Spleen (tissue), 11 donors: ENCODE data around the gene ANKS1B. TPM values are rescaled to one million over a fixed set of nuclear protein-coding genes. Genes with fewer than 3 reads are reported as not detected.

Source experiments
- DNase-seq: peaks from one replicate; pipeline ENCODE4 v3.0.0-alpha.2; 2020
- H3K27ac ChIP-seq, 8 donors: fragments of 200-600 bp; sonication (generic) in 7 of 8; 1 replicate in 4 of 8; 2 replicates in 4 of 8; pipeline versions ENCODE4 v1.5.0 to v1.8.0; 2016 to 2021; ENCODE audit warnings: inconsistent platforms in 4 of 8, mild to moderate bottlenecking in 4 of 8, moderate library complexity in 1 of 8
- H3K27me3 ChIP-seq, 7 donors: fragments of 200-600 bp; sonication (generic) in 6 of 7; replicated peaks in 1 of 7; 1 replicate in 4 of 7; 2 replicates in 3 of 7; pipeline versions ENCODE4 v1.5.0 to v1.8.0; 2016 to 2021; ENCODE audit warnings: inconsistent platforms in 3 of 7, mild to moderate bottlenecking in 1 of 7
- H3K36me3 ChIP-seq, 6 donors: fragments of 200-600 bp; sonication (generic) in 5 of 6; 1 replicate in 4 of 6; 2 replicates in 2 of 6; pipeline versions ENCODE4 v1.5.0 to v1.8.0; 2016 to 2021; ENCODE audit warnings: inconsistent platforms in 2 of 6
- H3K4me1 ChIP-seq, 6 donors: fragments of 200-600 bp; sonication (generic) in 5 of 6; 1 replicate in 3 of 6; 2 replicates in 3 of 6; pipeline versions ENCODE4 v1.5.0 to v1.8.0; 2016 to 2021; ENCODE audit warnings: inconsistent platforms in 3 of 6
- H3K4me3 ChIP-seq, 8 donors: fragments of 200-600 bp; sonication (generic) in 7 of 8; 1 replicate in 4 of 8; 2 replicates in 4 of 8; pipeline versions ENCODE4 v1.5.0 to v1.8.0; 2016 to 2021; ENCODE audit warnings: inconsistent platforms in 4 of 8, mild to moderate bottlenecking in 4 of 8, moderate library complexity in 2 of 8
- H3K9me3 ChIP-seq, 8 donors: fragments of 200-600 bp; sonication (generic) in 7 of 8; 1 replicate in 4 of 8; 2 replicates in 4 of 8; pipeline versions ENCODE4 v1.5.0 to v1.8.0; 2016 to 2021; ENCODE audit warnings: inconsistent platforms in 4 of 8
- POLR2A ChIP-seq, 3 donors: fragments of 450-650 bp; IDR thresholded peaks; one replicate each; pipeline ENCODE4 v1.5.1; 2017; ENCODE audit warnings: antibody characterized with exemption in 3 of 3, mild to moderate bottlenecking in 1 of 3
- POLR2AphosphoS5 ChIP-seq, 3 donors: sonication (generic); formaldehyde crosslinking; IDR thresholded peaks; one replicate each; pipeline ENCODE4 v1.5.1; 2017; ENCODE audit warnings: antibody characterized with exemption in 3 of 3
- WGBS, 5 donors: extraction: QIAGEN DNeasy Blood & Tissue Kit in 3 of 5; methylation state at CpG; one replicate each; pipeline versions ENCODE4 v1.1.5 to v1.1.7; 2013 to 2018; 5-methylcytosine and 5-hydroxymethylcytosine counted together
- intact Hi-C: fragments of 100-400 bp; cut with DNase I; formaldehyde crosslinking; loops from one replicate; pipeline ENCODE4 v1.15.0; 2023; ENCODE audit warnings: low total_unique reads
- polyA plus RNA-seq, 3 donors: library from polyadenylated mRNA; stranded (reverse); fragments of 200-250 nt; gene quantifications; one replicate each; pipeline ENCODE4 v1.2.1, GENCODE V29; 2013
- total RNA-seq, 7 donors: library from RNA; depleted of rRNA in 3 of 7; stranded (reverse); fragments of >200 nt in 3 of 7; fragmentation: NEBNext Ultra II Directional in 4 of 7; extraction: Animal tissue kit (Norgen Biotek cat#: 25700) in 4 of 7; gene quantifications; one replicate each; pipeline versions ENCODE4 v1.1.0 to v1.2.1, GENCODE V29; 2016 to 2021
- TF ChIP-seq, protein P1 (sequence below), 11 experiments: fragments of 200-600 bp in 7 of 11; fragments of 450-650 bp in 4 of 11; sonication (generic) in 4 of 11; IDR thresholded peaks in 8 of 11; conservative IDR thresholded peaks in 3 of 11; 1 replicate in 7 of 11; 2 replicates in 4 of 11; pipeline versions ENCODE4 v1.4.0 to v1.8.0; 2016 to 2021; ENCODE audit warnings: antibody characterized with exemption in 11 of 11, inconsistent platforms in 4 of 11, mild to moderate bottlenecking in 1 of 11
- donor health status: healthy with polysubstance abuse.
- donor health status: DM: no; HTN: no; CAD: no; lungs with moderate emphysema.
- donor health status: DM: no; HTN: no; CAD: no.
- donor health status: Bipolar disorder and iron deficiency.
- donor health status: healthy.
- donor health status: DM: no; HTN: no; CAD: no.
- donor health status: DM: yes; HTN: yes; CAD: no.

Gene ANKS1B
- total and polyA plus RNA-seq, 10 donors, result 0.21 to 8.0 (median 4.2) TPM

DNA sequence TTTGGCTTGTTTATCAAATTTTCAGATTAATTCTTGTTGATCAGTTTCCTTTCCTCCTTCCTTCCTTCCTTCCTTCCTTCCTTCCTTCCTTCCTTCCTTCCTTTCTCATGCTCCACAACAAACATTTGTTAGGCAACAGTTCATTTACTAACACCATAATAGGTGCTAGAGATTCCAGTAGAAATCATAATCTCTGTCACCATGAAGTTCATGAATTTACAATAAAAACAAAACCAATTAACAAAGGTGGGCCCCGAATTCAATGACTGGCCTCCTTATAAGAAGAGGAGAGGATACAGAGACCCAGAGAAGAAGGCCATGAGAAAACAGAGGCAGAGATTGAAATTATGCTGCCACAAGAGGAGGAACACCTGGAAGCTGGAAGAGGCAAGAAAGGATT is 604.0 kb downstream of the ANKS1B start:
- Histone ChIP-seq H3K27me3 (no peaks in the 10 kb centered on the region), H3K4me3 (no peak overlapping the region), H3K4me1 (no peaks in the 10 kb centered on the region), H3K27ac (no peak overlapping the region), H3K36me3 (no peaks in the 10 kb centered on the region), H3K9me3 (no peaks in the 10 kb centered on the region)
- DNase-seq, result no peak
- TF ChIP-seq POLR2A (IDR thresholded peaks at IDR 0.05) (no peak), POLR2AphosphoS5 (IDR thresholded peaks at IDR 0.05) (no peak)
- TF ChIP-seq, protein P1, sequence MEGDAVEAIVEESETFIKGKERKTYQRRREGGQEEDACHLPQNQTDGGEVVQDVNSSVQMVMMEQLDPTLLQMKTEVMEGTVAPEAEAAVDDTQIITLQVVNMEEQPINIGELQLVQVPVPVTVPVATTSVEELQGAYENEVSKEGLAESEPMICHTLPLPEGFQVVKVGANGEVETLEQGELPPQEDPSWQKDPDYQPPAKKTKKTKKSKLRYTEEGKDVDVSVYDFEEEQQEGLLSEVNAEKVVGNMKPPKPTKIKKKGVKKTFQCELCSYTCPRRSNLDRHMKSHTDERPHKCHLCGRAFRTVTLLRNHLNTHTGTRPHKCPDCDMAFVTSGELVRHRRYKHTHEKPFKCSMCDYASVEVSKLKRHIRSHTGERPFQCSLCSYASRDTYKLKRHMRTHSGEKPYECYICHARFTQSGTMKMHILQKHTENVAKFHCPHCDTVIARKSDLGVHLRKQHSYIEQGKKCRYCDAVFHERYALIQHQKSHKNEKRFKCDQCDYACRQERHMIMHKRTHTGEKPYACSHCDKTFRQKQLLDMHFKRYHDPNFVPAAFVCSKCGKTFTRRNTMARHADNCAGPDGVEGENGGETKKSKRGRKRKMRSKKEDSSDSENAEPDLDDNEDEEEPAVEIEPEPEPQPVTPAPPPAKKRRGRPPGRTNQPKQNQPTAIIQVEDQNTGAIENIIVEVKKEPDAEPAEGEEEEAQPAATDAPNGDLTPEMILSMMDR (IDR thresholded peaks at IDR 0.05 in 8 of 11, conservative IDR thresholded peaks at IDR 0.05 in 3 of 11), result no peak
- WGBS, 5 donors, result 68 to 91% (median 79%) methylated on average over 1 of the region's 1 CpG
- intact Hi-C loops, result loop anchor here (10.0 kb wide), 1 partner anchor 384 kb away; no protein-coding TSS in a partner anchor

DNA sequence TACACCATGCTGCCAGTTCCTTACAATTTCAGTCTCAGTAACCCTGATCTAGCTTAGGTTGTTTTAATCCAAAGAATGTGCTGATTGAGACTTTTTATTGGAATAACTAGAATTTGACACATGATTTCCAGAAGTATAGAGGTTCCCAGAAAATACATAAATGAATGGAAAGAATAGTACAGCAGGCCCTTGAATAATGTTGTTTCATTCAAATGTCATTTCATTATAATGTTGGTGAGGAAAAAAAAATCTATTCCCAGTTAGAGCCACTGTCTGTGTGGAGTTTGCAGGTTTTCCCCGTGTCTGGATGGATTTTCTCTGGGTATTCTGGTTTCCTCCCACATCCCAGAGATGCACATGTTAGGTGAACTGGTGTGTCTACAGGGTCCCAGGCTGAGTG is 610.7 kb downstream of the ANKS1B start:
- Histone ChIP-seq H3K9me3 (no peaks in the 10 kb centered on the region), H3K36me3 (no peaks in the 10 kb centered on the region), H3K27me3 (no peaks in the 10 kb centered on the region), H3K4me3 (no peak overlapping the region), H3K27ac (no peak overlapping the region), H3K4me1 (no peaks in the 10 kb centered on the region)
- DNase-seq, result no peak
- intact Hi-C loops, result no loop called here
- WGBS, 5 donors, result 71 to 89% (median 87%) methylated on average over 1 of the region's 1 CpG
- TF ChIP-seq, protein P1 (IDR thresholded peaks at IDR 0.05 in 8 of 11, conservative IDR thresholded peaks at IDR 0.05 in 3 of 11), result no peak
- TF ChIP-seq POLR2A (IDR thresholded peaks at IDR 0.05) (no peak), POLR2AphosphoS5 (IDR thresholded peaks at IDR 0.05) (no peak)

DNA sequence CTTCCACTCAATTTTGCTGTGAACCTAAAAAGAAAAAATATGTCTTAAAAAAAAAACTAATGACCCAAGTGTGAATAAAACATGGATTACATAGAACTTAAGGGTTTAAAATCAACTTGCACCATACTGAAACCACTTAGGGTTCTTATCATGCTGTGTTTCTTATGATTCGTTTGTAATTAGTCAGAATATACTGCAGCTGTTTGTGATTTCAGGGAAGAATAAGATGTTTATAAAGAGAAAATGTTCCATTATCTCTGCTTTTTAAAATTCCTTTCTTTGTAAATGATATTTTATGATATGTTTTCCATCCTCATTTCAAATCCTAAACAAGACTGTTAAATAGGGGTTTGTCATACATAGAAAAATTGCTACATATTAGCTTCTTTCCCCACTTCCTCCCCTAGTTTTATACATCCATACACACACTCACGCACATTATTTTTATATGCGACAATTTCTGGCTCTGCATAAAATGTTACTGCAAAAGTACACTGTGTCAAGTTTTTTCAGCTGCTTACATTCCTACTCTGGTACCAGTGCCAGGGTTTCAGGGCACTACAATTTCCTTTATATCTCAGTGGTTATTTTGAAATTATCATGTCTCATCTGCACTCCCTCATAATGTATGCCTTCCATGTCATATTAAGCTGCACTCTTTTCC is 612.3 kb downstream of the ANKS1B start:
- no peak for DNase-seq
- H3K4me1 ChIP-seq, result no peaks in the 10 kb centered on the region
- no peaks in the 10 kb centered on the region for H3K36me3 ChIP-seq
- no peak for TF ChIP-seq POLR2AphosphoS5 (IDR thresholded peaks at IDR 0.05)
- no peaks in the 10 kb centered on the region for H3K9me3 ChIP-seq
- intact Hi-C loops, result no loop called here
- H3K27me3 ChIP-seq, result no peaks in the 10 kb centered on the region
- 55 to 61% (median 57%) methylated on average over 3 of the region's 3 CpGs for WGBS, 5 donors
- H3K4me3 ChIP-seq, result no peak overlapping the region
- H3K27ac ChIP-seq, result no peak overlapping the region

DNA sequence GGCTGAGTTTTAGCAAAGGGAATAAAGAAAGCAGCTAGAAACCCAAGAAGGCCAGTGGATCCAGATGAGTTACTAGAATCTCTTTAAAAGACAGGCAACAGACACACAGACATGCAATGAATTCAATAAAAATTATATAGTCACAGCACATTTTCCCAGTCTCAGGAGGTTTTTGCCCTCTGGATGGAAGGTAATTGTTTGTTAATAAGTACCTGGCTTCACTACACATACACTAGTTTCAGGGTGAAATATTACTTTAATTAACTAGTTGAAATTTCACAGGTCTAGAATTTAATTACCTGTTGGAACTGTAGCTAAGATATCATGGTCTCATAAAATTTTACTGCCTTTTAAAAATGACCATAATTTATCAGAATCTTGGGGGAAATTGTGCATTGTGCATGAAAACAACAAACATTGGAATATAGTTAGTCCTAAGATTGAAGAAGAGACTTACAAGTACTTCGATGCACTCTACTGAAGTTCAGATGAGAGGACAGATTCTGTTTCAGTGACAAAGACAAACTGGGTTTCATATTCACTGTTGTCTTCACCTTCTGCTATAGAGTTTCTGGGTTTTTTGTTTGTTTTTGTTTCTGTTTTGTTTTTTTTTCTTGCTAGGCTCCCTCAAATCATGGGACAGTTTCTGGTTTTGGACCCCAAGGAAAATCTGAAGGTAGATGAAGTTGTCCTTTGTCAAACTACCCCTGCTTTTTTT is 614.2 kb downstream of the ANKS1B start:
- WGBS, 5 donors, result 67 to 95% (median 81%) methylated on average over 1 of the region's 1 CpG
- intact Hi-C loops, result no loop called here
- no peak overlapping the region for H3K4me3 ChIP-seq
- no peaks in the 10 kb centered on the region for H3K9me3 ChIP-seq
- H3K4me1 ChIP-seq, result no peaks in the 10 kb centered on the region
- H3K36me3 ChIP-seq, result no peaks in the 10 kb centered on the region
- H3K27ac ChIP-seq, result no peak overlapping the region
- H3K27me3 ChIP-seq, result no peaks in the 10 kb centered on the region
- no peak for TF ChIP-seq POLR2AphosphoS5 (IDR thresholded peaks at IDR 0.05)
- TF ChIP-seq, protein P1 (IDR thresholded peaks at IDR 0.05 in 8 of 11, conservative IDR thresholded peaks at IDR 0.05 in 3 of 11), result no peak
- no peak for DNase-seq
